HG03097 (cell line): Measurements from ENCODE around the gene PRR11.
"Not testable (repeated sequence)": the region's sequence is repeated elsewhere in the genome, so short reads cannot be mapped to it uniquely, and the experiment has no call there.

Experiments
- ATAC-seq: cut with Tn5 transposase; IDR thresholded peaks from one replicate; pipeline ENCODE4 v1.9.1; 2021; ENCODE audit not compliant: unreplicated experiment, low FRiP score

Gene PRR11

GRCh38 chr17:59155439-59156177, at the start of gene PRR11:
Gene PRR11, plus strand, starts transcription at chr17:59155746. Its CDS starts 14,007 bp downstream, at chr17:59169753.
- ATAC-seq = peak; percentile 85

DNA sequence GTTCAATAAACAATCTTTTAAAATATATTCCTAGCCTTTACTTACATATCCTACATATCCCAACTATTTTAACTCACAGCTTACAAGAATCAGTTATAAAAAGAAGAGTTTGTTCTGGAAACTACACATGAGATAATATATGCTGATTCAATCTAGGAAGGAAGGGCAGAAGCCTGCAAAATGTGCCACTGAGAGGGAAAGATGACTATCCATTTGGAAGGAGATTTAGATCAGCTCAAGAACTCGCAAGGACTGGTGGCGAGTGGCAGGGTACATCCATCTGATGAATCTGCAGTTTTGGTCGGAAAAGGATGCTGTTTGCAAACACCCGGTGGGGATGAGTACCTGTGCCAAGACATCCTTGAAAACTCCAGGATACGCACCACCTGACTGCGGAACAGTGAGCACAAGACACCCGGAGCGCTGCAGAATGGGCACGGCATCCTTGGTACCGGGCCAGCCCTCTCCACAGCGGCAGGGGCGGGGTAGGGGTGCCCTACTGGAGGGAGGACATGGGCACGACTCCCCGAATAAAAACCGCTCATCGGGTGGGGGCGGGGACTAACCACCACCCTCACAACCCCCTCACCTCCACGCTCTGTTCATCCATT, 49.6 kb upstream of the PRR11 start:
- peak; percentile 28 for ATAC-seq

- ATAC-seq = peak; percentile 94
Observed at GRCh38 chr17:59106463-59107305, 48.9 kb upstream of the PRR11 start, which contains the start of gene TRIM37. Gene TRIM37, minus strand, starts transcription at chr17:59106880. Its CDS starts 419 bp downstream, at chr17:59106461.

DNA sequence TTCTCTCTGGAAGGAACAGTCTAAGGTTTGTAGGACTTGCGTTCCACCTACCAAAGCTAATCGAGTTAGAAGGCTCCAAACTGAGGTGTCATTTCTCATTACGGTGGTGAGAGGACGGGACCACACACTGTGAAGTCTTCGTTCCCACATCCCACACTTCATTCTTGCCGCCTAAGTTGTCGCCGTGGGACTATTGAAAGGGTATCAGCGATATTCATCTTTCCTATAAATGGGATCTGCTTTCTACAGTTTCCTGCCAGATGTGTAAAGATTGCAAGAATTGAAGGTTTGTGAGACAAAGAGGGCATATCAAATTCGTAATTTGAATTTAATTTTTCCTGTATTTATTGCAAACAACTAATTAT, 48.3 kb upstream of the PRR11 start:
- no peak for ATAC-seq

DNA sequence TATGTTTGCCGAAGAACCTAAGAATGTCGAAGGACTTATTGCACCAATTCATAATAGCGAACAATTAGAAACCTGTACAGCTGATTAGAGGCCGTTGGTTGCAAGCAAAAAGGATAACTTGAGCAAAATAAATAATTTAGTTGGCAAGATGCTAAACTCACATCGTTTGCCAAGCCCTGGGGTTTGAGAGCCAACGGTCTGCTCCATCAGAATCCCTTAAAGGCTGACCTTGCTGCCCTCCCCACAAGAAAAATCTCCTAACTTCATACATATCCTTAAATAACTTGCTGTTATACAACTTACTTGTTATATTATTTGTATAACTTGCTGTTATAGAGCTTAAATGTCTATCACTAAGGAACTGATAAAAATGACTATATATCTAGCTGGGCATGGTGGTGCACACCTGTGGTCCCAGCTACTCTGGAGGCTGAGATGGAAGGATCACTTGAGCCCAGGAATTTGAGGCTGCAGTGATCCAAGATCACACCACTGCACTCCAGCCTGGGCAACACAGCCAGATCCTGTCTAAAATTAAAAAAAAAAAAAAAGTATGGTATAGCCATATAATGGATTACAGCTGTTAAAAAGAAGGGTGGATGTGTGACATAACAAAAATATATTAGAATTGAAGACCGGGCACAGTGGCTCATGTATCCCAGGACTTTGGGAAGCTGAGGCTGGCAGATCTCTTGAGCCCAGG, 47.0 kb upstream of the PRR11 start:
- no peak for ATAC-seq

DNA sequence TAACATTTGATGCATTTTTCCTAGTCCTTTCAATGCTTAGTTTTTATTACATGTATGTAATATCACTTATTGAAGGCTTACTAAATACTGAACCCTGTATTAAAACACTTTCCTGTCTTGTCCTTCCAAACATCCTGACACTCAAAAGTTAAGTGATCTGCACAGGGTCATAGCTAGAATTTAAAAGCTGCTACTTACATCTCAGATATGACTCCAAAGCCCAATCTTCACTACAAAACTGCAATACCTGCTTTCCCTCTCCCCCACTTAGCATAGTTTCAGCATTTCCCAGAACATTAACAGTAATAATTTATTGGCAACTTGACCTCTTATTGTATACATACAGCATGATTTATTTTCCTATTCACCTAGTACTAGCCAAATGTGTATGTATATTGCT, 44.6 kb upstream of the PRR11 start:
- no peak for ATAC-seq

- no peak for ATAC-seq
Observed at GRCh38 chr17:59111539-59111938, 44.0 kb upstream of the PRR11 start.

GRCh38 chr17:59115474-59115873, 40.1 kb upstream of the PRR11 start:
- ATAC-seq = no peak

GRCh38 chr17:59121901-59122480, 33.6 kb upstream of the PRR11 start:
- no peak for ATAC-seq

DNA sequence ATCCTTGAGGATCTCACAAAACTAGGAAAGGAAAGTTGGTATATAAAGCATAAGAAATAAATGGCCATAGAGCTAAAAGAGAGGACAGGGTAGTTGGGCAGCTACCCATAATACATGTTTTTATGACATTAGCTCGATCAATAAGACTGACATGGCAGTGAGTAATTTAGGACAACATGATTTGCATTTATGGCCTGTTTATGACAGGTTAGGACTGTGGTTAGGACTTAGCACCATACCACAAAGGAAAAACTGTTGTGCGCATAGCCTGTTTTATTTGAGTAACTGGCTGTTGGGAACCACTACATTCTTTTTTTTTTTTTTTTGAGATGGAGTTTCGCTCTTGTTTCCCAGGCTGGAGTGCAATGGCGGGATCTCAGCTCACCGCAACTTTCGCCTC, 30.9 kb upstream of the PRR11 start:
- no peak for ATAC-seq

DNA sequence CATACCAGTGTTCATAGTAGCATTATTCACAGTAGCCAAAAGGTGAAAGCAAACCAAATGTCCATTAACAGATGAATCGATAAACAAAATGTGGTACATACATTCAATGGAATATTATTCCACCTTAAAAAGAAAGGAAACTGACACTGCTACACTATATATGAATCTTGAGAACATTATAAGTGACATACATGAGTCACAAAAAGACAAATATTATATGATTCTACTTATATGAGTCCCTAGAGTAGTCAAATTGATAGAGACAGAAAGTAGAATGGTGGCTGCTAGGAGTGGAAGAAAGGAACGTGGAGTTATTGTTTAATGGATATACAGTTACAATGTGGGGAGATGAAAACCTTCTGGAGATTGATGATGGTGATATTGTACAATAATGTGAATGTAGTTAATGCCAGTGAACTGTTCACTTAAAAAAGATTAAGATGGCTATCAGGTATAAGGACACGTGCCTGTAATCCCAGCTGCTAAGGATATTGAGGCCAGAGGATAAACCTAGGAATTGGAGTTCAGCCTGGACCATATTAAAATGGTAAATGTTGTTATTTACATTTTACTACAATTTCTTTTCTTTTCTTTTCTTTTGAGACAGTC, 28.6 kb upstream of the PRR11 start:
- ATAC-seq = no peak

DNA sequence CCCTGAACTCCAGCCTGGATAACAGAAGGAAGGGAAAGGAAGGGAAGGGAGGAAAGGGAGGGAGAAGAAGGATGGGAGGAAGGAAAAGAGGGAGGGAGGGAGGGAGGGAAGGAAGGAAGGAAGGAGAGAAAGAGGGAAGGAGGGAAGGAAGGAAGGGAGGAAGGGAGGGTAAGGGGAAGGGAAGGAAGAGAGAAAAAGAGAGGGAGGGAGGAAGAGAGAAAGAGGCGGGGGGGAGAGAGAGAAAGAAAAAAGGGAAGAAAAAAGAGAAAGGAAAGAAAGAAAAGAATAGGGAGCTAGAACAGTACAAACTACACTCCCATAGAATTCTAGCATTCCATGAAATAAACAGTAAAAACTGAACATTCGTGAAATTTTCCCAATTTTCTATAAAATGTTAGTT, 25.7 kb upstream of the PRR11 start:
- ATAC-seq = no peak

- no peak for ATAC-seq
Observed at GRCh38 chr17:59131131-59131530, 24.4 kb upstream of the PRR11 start.

- not testable (repeated sequence) for ATAC-seq
Observed at GRCh38 chr17:59138339-59138738, 17.2 kb upstream of the PRR11 start.

DNA sequence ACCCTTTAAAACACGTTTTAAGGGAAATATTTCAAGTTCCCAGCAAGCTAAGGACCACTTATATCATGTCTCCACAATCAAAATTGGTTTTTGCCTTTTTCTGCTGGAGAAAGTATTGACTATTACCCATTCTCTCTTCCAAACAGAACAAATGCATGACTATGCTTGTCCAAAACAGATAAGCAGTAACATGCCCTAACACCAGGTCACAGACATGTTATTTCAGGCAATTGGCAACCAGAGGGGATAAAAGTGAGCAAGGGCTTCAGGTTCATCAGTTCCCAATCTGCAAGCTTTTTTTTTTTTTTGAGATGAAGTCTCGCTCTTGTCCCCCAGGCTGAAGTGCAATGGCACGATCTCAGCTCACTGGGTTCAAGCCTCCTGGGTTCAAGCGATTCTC, 15.6 kb upstream of the PRR11 start:
- no peak for ATAC-seq

GRCh38 chr17:59141860-59142259, 13.7 kb upstream of the PRR11 start:
- no peak for ATAC-seq

- ATAC-seq = no peak
Observed at GRCh38 chr17:59145571-59146096, 9.9 kb upstream of the PRR11 start.

DNA sequence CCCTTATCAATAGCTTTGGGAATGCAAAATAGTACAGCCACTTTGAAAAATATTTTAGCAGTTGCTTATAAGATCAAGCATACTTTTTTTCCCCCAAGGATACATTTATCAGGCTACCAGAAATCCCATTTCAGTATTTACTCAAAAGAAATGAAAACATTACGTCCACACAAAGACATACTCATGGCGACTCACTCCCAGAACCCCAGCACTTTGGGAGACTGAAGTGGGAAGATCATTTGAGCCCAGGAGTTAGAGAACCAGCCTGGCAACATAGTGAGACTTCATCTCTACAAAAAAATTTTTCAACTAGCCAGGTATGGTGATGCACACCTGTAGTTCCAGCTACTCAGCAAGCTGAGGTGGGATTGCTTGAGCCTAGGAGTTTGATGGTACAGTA, 6.5 kb upstream of the PRR11 start:
- ATAC-seq = no peak

- no peak for ATAC-seq
Observed at GRCh38 chr17:59149841-59150511, 5.6 kb upstream of the PRR11 start.
